Measurements from ENCODE around the gene GNE. TPM values are rescaled to one million over a fixed set of nuclear protein-coding genes. Genes with fewer than 3 reads are reported as not detected.

The GNE gene
- total RNA-seq, 2 donors from 2014 or later = 150 to 190 TPM

- no peak overlapping the region for H3K4me3 ChIP-seq
- no peaks in the 10 kb centered on the region for H3K36me3 ChIP-seq
- intact Hi-C loops (cut with DNase I) = no loop called here
- no peaks in the 10 kb centered on the region for H3K4me1 ChIP-seq
- DNase-seq = no peak
- H3K27me3 ChIP-seq = no peaks in the 10 kb centered on the region
- no peak overlapping the region for H3K9ac ChIP-seq (ENCODE audit: low read depth in 2 of 2, low read length in 2 of 2)
- TF ChIP-seq CTCF (IDR thresholded peaks at IDR 0.05) = no peak
- H3K9me3 ChIP-seq = no peaks in the 10 kb centered on the region
- no peak overlapping the region for H3K27ac ChIP-seq
Measured at GRCh38 chr9:36289836-36290435, 31.7 kb upstream of the GNE start.

GRCh38 chr9:36288070-36288469 lies 29.8 kb upstream of the GNE start:
- no peak for TF ChIP-seq CTCF (IDR thresholded peaks at IDR 0.05)
- Histone ChIP-seq H3K4me1 (no peaks in the 10 kb centered on the region), H3K36me3 (no peaks in the 10 kb centered on the region), H3K4me3 (no peak overlapping the region), H3K27ac (no peak overlapping the region), H3K9ac (ENCODE audit: low read depth in 2 of 2, low read length in 2 of 2) (no peak overlapping the region), H3K27me3 (no peaks in the 10 kb centered on the region), H3K9me3 (no peaks in the 10 kb centered on the region)
- DNase-seq = no peak
- intact Hi-C loops (cut with DNase I) = no loop called here

- no peak for TF ChIP-seq CTCF (IDR thresholded peaks at IDR 0.05)
- Histone ChIP-seq H3K9me3 (no peaks in the 10 kb centered on the region), H3K4me1 (no peaks in the 10 kb centered on the region), H3K9ac (ENCODE audit: low read depth in 2 of 2, low read length in 2 of 2) (no peak overlapping the region), H3K4me3 (no peak overlapping the region), H3K36me3 (no peaks in the 10 kb centered on the region), H3K27ac (no peak overlapping the region), H3K27me3 (no peaks in the 10 kb centered on the region)
- intact Hi-C loops (cut with DNase I) = no loop called here
- no peak for DNase-seq
Measured at GRCh38 chr9:36286388-36286787, 28.1 kb upstream of the GNE start.

GRCh38 chr9:36284226-36284625 lies 26.0 kb upstream of the GNE start:
- H3K9ac ChIP-seq (ENCODE audit: low read depth in 2 of 2, low read length in 2 of 2) = no peak overlapping the region
- DNase-seq = no peak
- no peak overlapping the region for H3K4me3 ChIP-seq
- no peak overlapping the region for H3K27ac ChIP-seq
- no peaks in the 10 kb centered on the region for H3K4me1 ChIP-seq
- intact Hi-C loops (cut with DNase I) = no loop called here
- H3K9me3 ChIP-seq = no peaks in the 10 kb centered on the region
- TF ChIP-seq CTCF (IDR thresholded peaks at IDR 0.05) = no peak
- no peaks in the 10 kb centered on the region for H3K27me3 ChIP-seq
- H3K36me3 ChIP-seq = no peaks in the 10 kb centered on the region

- no peak for DNase-seq
- no peak overlapping the region for H3K9ac ChIP-seq (ENCODE audit: low read depth in 2 of 2, low read length in 2 of 2)
- peaks cover 5% of the 10 kb centered on the region for H3K4me1 ChIP-seq
- H3K36me3 ChIP-seq = no peaks in the 10 kb centered on the region
- intact Hi-C loops (cut with DNase I) = no loop called here
- H3K27me3 ChIP-seq = no peaks in the 10 kb centered on the region
- no peak overlapping the region for H3K27ac ChIP-seq
- TF ChIP-seq CTCF (IDR thresholded peaks at IDR 0.05) = no peak
- no peak overlapping the region for H3K4me3 ChIP-seq
- no peaks in the 10 kb centered on the region for H3K9me3 ChIP-seq
Measured at GRCh38 chr9:36282275-36282674, 24.0 kb upstream of the GNE start.

Measured in colonic mucosa (tissue), 4 donors.